Subcutaneous abdominal adipose tissue (tissue), 5 donors: ENCODE results near the gene RPS6KA1.
"Not testable (repeated sequence)": the region's sequence is repeated elsewhere in the genome, so short reads cannot be mapped to it uniquely, and the experiment has no call there.

Experiments used
- H3K27ac ChIP-seq: one replicate; pipeline ENCODE4 v1.7.0; 2013; ENCODE audit warnings: low read depth, mild to moderate bottlenecking, inconsistent platforms, low read length, moderate library complexity
- H3K27me3 ChIP-seq, 5 donors: one replicate each; pipeline ENCODE4 v1.7.0; 2013; ENCODE audit warnings: low read length in 5 of 5, inconsistent platforms in 1 of 5; ENCODE audit not compliant: control insufficient read depth in 5 of 5, insufficient read depth in 4 of 5
- H3K36me3 ChIP-seq, 5 donors: one replicate each; pipeline ENCODE4 v1.7.0; 2013; ENCODE audit warnings: low read length in 5 of 5; ENCODE audit not compliant: control insufficient read depth in 5 of 5, insufficient read depth in 5 of 5
- H3K4me1 ChIP-seq, 5 donors: one replicate each; pipeline ENCODE4 v1.7.0; 2013; ENCODE audit warnings: low read length in 5 of 5, mild to moderate bottlenecking in 3 of 5, moderate library complexity in 1 of 5; ENCODE audit not compliant: control insufficient read depth in 5 of 5, insufficient read depth in 5 of 5
- H3K4me3 ChIP-seq, 5 donors: one replicate each; pipeline ENCODE4 v1.7.0; 2013; ENCODE audit warnings: low read length in 5 of 5, low read depth in 1 of 5
- H3K9ac ChIP-seq, 5 donors: one replicate each; pipeline ENCODE4 v1.7.0; 2013; ENCODE audit warnings: low read length in 5 of 5, mild to moderate bottlenecking in 4 of 5, moderate library complexity in 3 of 5
- H3K9me3 ChIP-seq, 5 donors: one replicate each; pipeline ENCODE4 v1.7.0; 2013; ENCODE audit warnings: low read length in 5 of 5; ENCODE audit not compliant: control insufficient read depth in 5 of 5
- donor health status: healthy.
- donor health status: healthy.
- donor health status: healthy.
- donor health status: healthy.
- donor health status: healthy.

RPS6KA1 gene

DNA sequence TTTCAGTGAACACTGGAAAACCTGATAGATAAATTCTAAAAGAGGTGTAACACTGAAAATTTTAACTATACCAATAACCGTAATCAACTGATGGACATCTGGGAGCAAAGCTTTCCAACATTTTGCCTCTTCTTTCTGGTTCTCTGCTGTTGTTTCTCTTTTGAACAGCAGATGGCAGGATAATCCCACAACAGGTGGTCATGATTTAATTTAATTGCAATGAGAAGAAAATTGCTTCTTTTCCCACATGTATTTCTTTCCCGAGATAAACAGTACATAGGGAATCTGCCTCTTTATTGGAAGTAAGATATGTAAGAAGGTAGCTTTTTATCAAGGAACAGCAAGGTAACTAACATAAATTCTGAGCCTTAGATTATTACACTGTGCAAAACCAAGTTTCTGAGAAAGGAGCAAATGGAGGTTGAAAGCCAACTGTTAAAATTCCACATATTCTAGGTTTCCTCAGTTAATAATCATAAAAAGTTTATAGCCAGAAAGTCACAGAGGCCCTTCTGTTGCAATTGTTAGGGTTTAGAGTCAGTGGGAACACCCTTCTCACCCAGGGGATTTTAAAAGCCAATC is 72.9 kb downstream of the RPS6KA1 start:
- no peak overlapping the region for H3K4me3 ChIP-seq
- peak overlapping the region in 3 of 5 donors; percentile 3 to 49 (median 35) for H3K9ac ChIP-seq
- H3K36me3 ChIP-seq = no peaks in the 10 kb centered on the region
- peaks cover 2 to 6% (median 5%) of the 10 kb centered on the region in 5 donors for H3K4me1 ChIP-seq
- no peak overlapping the region for H3K27ac ChIP-seq
- no peaks in the 10 kb centered on the region for H3K27me3 ChIP-seq
- no peaks in the 10 kb centered on the region for H3K9me3 ChIP-seq

DNA sequence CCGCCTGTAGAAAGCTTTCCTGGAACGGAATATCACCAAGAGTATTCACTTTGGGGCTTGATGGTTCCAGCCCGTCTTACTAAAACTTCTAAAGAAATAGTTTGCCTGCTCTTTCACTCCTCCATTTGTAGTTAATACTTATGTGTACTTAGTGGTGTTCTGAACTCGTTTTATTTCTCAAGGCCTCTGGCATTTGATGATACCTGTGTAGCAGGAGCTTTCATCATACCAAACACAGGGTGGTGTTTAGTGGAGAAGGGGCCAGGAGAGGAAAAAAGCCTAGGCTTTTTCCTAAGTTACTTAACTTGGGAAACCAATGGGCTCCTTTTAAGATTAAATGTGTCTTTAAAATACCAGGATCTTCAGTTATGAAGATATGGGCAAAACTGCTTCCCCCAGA is 74.3 kb downstream of the RPS6KA1 start:
- no peaks in the 10 kb centered on the region for H3K36me3 ChIP-seq
- H3K27ac ChIP-seq = no peak overlapping the region

DNA sequence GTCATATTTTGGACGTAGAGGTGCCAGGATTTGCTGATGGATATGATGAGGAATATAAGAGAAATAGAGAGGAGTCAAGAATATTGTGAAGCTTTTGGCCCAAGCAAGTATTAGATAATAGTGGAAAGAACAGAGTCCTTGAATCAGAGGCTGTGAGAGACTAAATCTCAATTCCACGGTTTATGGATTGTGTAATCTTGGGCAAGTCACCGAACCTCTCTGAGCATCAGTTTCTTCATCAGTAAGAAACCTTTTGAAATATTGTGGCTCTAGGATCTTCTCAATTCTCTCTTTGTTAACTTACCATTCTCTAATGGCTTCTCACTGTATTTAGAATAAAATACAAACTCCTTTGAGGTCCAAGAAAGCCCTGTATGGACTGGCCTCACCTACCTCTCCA is 77.6 kb downstream of the RPS6KA1 start:
- Histone ChIP-seq H3K36me3 (no peaks in the 10 kb centered on the region), H3K9ac (no peak overlapping the region), H3K27me3 (no peaks in the 10 kb centered on the region), H3K9me3 (no peaks in the 10 kb centered on the region), H3K4me3 (no peak overlapping the region), H3K27ac (no peak overlapping the region), H3K4me1 (peaks cover 2 to 6% (median 5%) of the 10 kb centered on the region in 5 donors)

More for the DNA sequence above, 74.3 kb downstream of the RPS6KA1 start:
- H3K4me3 ChIP-seq = no peak overlapping the region
- no peaks in the 10 kb centered on the region for H3K9me3 ChIP-seq
- no peak overlapping the region for H3K9ac ChIP-seq
- peaks cover 2 to 6% (median 5%) of the 10 kb centered on the region in 5 donors for H3K4me1 ChIP-seq
- no peaks in the 10 kb centered on the region for H3K27me3 ChIP-seq

DNA sequence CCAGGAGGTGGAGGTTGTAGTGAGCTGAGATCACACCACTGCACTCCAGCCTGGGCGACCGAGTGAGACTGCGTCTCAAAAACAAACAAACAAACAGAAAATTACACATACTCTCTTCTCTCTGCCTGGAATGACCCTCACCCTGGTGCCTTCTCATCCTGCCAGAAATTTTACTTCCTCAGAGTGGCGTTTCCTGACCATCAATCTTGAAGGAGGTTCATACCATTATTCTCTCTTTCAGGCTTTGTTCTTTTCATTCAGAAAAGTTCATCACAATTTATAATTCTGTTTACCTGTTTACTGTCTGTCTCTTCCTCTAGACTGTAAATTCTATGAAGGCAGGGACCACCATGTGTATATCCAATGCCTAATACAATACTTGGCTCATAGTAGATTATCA is 79.3 kb downstream of the RPS6KA1 start:
- Histone ChIP-seq H3K4me1 (no peaks in the 10 kb centered on the region), H3K9ac (no peak overlapping the region), H3K27ac (no peak overlapping the region), H3K4me3 (no peak overlapping the region), H3K36me3 (no peaks in the 10 kb centered on the region), H3K27me3 (no peaks in the 10 kb centered on the region), H3K9me3 (no peaks in the 10 kb centered on the region)

DNA sequence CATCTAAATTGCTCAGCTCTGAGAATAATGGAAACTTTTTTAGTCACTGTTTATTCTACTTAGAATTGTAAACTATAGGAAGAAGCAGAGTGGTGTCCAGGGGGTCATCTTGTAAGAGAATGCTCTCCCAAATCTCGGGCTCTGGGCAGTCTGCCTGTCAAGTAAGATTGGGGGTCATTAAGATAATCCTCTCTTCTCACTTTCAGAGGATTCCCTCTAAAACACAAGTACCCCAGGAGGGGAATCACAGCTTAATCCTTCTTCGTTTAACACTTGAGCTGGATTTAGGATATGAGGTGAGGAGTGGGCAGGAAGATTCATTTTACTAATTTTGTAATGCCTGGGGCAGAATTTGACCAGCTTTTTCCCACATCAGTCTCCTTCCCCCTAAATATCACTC is 81.2 kb downstream of the RPS6KA1 start:
- Histone ChIP-seq H3K27ac (no peak overlapping the region), H3K9ac (no peak overlapping the region), H3K36me3 (no peaks in the 10 kb centered on the region), H3K4me3 (no peak overlapping the region), H3K9me3 (no peaks in the 10 kb centered on the region), H3K4me1 (no peaks in the 10 kb centered on the region), H3K27me3 (no peaks in the 10 kb centered on the region)

DNA sequence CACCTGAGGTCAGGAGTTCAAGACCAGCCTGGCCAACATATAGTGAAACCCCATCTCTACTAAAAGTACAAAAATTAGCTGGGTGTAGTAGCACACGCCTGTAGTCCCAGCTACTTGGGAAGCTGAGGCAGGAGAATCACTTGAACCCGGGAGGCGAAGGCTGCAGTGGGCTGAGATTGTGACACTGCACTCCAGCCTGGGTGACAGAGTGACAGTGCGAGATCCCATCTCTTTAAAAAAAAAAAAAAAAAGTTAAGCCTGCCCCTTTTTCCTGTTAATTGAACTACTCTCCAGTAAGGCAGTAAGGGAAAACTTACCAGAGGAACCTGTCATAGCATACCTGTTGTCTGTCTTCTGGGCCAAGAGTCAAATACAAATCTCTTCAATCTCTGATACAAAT is 83.1 kb downstream of the RPS6KA1 start:
- not testable (repeated sequence) for H3K9me3 ChIP-seq, H3K27ac ChIP-seq, H3K9ac ChIP-seq, H3K4me1 ChIP-seq, H3K36me3 ChIP-seq, H3K4me3 ChIP-seq, H3K27me3 ChIP-seq

DNA sequence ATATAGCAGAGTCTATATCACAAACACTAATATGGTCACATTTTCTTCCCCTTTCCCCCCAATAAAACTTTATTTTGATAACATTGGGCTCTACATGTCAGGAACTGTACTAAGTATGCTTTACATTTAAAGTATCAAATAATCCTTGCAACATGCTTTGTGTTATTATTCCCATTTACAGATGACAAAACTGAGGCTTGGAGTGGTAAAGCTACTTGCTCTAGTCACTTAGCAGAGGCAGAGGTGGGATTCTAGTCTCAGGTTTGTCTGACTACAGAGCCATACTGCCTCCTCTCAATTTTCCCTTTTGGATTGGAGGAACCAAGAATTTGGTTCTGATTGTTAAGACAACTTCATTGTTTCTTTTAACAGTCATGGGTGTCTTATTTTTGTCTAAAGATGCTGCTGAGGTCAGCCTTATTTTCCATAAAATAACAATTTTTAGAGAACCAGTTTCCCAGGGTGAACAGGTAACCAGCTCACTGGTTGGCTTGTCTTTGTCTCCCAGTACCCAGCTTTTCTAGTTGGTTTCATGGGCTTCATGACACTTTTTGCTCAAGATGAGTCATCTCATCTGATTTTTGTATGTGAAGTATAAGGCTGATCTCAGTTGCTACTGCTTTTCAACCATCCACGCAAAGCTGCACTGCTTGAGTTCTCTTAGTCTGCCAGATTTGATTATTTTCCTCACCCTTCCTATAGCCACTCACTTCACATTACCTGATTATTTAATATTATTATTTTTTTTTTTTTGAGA is 85.3 kb downstream of the RPS6KA1 start:
- Histone ChIP-seq H3K27ac (no peak overlapping the region), H3K27me3 (no peaks in the 10 kb centered on the region), H3K9ac (no peak overlapping the region), H3K36me3 (no peaks in the 10 kb centered on the region), H3K4me3 (no peak overlapping the region), H3K4me1 (peaks cover 3 to 13% (median 12%) of the 10 kb centered on the region in 5 donors), H3K9me3 (no peaks in the 10 kb centered on the region)

DNA sequence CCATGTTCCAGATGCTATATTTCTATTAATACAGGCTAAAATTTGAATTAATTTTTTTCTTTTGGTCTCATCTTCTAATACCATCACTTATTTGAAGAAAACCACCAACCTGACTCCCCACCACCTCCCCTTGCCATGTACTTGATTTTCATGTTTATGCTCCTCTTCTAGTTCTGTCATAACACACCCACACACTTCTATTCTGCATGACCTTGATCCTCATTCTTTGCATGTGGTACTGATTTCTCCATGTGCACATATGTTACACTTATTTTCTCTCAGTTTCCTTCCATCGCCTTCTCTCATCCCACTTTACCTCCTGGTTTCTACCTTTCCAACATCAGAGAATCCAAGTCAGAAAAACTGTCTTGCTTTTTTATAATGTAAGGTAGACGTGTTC is 87.3 kb downstream of the RPS6KA1 start:
- Histone ChIP-seq H3K36me3 (no peaks in the 10 kb centered on the region), H3K27ac (no peak overlapping the region), H3K4me1 (peaks cover 4 to 26% (median 19%) of the 10 kb centered on the region in 5 donors), H3K9me3 (no peaks in the 10 kb centered on the region), H3K4me3 (no peak overlapping the region), H3K27me3 (no peaks in the 10 kb centered on the region), H3K9ac (no peak overlapping the region)

DNA sequence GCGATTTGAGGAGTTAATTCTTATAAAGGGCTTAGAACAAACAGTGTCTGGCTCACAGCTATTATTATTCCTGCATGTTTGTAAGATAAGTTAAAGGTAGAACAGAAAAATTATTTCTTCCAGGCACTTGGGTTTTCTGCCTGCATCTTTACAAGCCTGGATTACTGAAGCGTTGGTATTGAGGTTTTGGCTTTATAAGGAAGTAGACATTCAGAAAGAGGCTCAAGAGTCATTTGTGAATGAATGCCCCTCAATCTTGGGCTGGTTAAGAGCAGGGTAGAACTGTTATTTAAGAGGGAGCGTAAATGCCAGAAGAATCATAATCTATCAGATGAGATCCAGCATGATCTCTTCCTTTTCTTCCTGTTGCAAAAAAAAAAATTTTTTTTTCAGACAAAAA is 89.0 kb downstream of the RPS6KA1 start:
- Histone ChIP-seq H3K9me3 (no peaks in the 10 kb centered on the region), H3K9ac (no peak overlapping the region), H3K36me3 (no peaks in the 10 kb centered on the region), H3K4me3 (no peak overlapping the region), H3K4me1 (peaks cover 4 to 27% (median 19%) of the 10 kb centered on the region in 5 donors), H3K27me3 (no peaks in the 10 kb centered on the region), H3K27ac (peak overlapping the region; percentile 44)
